HG03280 (cell line): ENCODE measurements around the gene NKX1-2.
A peak's percentile ranks its signal among the peaks of the same experiment; 100 is the strongest.
"Not testable (repeated sequence)": the region's sequence is repeated elsewhere in the genome, so short reads cannot be mapped to it uniquely, and the experiment has no call there.

ENCODE experiments used
- ATAC-seq: cut with Tn5 transposase; IDR thresholded peaks from one replicate; pipeline ENCODE4 v1.9.1; 2021; ENCODE audit warnings: mild to moderate bottlenecking, moderate library complexity; ENCODE audit not compliant: unreplicated experiment

Gene NKX1-2

DNA sequence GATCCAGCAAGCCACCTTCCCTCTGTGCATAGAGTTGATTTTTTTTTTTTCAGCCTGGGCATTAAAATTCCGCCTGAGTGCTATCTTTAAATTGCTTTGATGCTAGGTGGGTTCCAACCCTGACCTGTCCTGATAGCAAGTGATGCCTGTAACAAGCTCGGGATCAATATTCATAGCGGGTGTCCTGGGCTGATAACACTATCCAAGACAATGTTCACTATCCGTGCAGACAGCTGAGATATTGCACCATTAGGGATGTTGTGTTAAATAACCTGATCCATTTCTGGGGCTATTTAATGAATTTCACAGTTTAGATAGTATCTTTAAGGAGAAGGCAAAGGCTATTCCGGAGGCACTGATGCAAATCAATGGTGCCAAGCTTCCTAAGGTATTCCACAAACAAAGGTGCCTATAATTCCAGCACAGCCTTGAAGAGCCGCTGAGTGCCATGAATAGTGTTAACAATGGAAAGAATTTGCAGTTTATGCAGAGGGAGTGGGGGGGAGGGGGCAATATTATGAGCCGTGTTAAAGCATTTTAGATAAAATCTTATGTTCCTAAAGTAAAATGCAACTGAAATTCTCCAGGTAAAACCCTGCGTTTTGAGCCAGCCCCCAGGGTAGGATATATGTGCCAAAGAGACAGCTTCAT, 4.2 kb upstream of the NKX1-2 start:
- ATAC-seq = no peak

DNA sequence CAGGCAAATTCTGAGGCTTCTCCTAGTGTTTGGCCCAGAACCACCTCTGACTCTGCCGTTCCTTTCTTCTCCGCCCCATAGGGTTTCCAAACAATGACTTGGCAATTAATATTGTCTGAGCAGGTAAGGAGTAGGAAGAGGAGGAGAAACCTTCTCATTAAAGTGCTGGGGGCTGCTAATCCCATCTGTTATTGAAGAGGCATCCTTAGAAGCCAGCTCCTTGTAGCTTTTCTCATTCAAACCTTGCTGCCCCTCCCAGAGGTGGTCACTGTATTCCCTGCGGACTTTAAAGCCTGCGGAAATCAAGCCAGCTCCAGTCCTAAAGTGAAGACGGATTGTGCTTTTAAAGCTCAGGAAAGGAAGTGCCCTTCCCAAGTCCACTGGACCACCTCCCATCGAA, 1.4 kb upstream of the NKX1-2 start:
- ATAC-seq = no peak

DNA sequence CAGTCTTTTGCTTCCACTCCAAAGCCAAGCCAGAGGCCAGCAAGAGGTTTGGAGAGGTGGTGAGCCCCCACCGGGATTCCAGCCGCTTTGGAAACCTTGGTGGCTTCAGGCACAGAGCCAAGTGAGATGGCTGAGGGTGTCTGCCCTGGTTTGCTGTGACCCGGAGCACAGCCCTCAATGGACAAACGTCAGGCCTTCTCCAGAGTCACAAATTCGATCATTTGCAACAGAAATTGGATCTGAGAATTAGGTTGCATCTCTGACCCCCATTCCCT, 885 bp upstream of the NKX1-2 start:
- ATAC-seq = no peak

DNA sequence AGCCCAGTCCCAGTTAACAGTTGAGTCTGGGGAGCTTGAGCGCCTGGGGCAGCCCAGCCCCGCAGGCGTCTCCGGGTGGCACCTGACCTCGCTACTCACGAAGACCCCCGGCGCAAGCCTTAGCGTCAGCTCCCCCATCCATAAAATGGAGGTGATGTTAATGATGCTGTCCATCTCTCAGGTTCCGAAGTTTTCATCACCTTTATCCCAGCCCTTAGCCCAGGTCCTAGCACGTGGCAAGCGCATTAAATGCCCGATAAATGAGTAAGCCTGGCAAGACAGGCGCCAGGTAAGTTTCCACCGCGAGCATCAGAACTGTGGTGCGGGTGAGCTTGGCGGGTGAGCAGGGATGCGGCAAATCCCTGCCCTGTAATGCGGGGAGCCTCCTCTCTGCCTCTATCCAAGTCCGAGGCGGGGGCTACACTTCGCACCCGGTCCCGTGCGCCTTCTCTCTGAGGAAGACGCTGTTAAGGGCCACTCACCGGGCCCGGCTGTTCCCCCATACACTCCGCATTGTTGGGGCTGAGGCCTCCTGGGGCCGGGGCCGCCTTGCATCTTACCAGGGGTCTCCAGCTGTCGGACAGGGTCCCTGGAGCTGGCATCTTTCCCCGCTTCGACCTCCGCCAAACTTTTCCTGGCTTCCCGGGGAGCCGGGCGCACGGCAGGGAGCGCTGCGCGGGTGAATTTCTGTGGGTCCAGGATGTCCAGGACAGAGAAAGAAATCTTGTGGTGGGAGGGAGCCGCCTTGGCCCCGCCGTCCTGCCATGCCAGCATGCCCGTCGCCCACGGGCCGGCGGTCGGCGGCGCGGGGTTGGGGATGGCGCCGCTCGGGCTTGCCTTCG, 444 bp downstream of the NKX1-2 start:
- no peak for ATAC-seq

DNA sequence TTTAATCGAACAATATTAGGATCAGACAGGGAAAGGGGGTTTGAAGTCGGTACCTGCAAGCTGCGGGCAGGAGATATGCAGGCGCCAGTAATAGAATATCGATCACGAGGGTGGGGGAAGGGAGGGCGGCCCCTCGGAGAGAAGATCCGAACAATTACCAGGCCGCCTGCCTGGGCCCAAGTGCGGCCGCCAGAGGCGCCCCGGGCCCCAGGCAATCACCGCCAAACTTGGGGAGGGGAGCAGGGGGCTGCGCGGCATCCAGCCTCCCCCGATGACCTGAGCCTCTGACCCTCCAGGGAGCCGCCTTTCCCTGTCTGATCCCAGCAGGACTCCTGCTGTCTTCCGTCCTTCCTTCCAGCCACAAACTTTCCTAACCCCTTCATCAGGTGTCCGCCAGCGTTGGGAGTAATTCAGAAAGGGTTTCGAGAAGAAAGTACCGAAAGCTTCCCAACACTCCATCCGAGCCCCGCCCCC, 1.1 kb downstream of the NKX1-2 start:
- ATAC-seq = no peak

DNA sequence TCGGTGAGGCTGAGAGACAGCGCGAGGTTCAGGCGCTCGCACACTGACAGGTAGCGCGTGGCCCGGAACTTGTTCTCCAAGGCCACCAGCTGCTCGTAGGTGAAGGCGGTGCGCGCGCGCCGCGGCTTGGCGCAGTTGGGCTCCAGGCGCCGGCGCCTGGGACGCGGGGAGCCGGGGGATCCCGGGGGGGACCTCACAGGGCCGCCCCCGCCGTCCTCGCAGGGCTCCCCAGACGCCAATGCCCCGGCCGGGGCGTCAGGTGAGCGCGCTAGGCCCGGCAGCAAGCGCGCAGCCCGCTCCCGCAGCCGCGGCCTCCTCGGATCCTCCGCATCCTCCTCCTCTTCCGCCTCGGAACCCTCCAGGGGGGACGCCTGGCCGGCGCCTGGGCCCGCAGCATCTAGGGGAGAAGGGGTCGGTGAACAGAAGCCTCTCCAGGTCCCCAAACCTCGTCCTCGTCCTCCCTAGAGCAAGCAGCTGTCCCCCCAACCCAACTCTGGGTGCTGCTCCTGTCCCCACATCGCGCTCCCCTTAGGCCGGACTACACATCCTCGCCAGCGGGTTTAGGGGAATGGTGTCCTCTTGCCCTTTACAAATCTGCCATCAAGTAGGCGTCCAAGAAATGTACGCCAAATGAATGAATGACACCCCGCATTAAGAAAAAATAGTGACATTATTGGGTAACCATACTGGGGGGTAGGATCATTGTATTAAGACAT, 1.9 kb downstream of the NKX1-2 start:
- no peak for ATAC-seq

DNA sequence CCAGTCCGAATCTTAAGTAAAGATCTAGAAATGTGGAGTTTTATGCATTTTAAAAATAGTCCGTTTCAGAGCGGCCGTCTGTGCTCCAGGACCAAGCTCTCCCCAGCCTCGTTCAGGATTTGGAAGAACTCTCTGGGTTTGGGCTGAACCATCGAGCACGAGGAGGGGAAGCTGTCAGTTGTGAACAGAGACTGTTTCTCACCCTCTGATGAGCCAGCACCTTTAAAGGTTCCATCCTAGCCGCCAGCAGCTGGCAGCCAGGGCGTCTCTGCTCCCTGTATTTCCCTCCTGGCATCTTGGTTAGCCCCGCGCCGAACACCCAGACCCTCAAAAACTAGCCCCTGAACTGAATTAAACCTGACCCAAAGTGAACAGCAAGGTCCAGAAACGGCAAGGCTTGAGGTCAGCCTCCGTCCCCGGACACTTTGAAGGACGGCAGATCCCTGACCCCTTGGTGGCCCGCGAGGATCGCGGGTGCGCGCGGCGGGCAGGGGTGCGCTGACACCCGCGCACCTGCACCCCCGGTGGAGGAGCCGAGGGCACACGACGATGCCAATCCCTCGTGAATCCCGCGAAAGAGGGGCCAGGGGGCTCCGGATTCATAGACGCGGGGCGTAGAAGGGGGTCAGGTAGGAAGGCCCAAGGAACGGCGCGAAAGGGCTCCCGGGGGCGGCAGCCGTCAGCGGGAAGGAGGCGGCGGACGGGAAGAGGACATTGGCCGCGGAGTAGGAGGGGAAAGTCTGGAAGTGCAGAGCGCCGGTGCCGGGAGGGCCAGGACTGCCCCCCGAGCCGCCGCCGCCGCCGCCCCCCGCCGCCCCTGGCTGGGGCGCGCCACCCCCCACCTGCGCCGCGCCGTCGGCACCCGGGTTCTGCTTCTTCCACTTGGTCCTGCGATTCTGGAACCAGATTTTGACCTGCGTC, 2.7 kb downstream of the NKX1-2 start:
- no peak for ATAC-seq

DNA sequence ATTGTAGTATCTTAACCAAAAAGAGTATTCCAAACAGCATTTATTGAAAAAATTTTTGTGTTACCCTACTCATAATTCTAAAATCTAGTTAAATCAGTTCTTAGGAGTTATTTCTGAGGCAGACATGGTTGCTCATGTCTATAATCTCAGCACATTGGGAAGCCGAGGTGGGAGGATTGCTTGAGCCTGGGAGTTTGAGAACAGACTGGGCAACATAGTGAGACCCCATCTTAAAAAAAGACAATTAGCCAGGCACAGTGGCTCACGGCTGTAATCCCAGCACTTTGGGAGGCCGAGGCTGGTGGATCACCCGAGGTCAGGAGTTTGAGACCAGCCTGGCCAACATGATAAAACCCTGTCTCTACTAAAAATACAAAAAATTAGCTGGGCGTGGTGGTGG, 8.1 kb downstream of the NKX1-2 start:
- ATAC-seq = not testable (repeated sequence)

DNA sequence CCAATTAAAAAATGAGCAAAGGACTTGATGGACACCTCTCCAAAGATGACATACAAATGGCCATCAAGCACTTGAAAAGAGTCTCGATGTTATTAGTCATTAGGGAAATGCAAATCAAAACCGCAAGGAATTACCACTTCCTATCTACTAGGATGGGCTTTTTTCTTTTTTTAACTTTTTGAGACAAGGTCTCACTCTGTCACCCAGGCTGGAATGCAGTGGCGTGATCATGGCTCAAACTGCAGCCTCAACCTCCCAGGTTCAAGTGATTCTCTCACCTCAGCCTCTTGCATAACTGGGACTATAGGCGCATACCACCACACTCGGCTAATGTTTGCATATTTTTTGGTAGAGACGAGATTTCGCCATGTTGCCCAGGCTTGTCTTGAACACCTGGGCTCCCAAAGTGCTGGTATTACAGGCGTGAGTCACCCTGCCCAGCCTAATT, 13.6 kb downstream of the NKX1-2 start:
- peak; percentile 60 for ATAC-seq

DNA sequence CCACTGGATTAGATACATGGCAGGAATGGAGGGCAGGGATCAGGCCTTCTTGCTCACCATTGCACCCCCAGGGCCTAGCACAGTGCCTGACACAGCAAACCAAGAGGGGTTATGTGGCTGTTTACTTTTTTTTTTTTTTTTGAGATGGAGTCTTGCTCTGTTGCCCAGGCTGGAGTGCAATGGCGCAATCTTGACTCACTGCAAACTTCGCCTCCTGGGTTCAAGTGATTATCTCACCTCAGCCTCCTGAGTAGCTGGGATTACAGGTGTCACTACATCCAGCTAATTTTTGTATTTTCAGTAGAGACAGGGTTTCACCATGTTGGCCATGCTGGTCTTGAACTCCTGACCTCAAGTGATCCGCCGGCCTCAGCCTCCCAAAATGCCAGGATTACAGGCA, 14.2 kb downstream of the NKX1-2 start:
- not testable (repeated sequence) for ATAC-seq

DNA sequence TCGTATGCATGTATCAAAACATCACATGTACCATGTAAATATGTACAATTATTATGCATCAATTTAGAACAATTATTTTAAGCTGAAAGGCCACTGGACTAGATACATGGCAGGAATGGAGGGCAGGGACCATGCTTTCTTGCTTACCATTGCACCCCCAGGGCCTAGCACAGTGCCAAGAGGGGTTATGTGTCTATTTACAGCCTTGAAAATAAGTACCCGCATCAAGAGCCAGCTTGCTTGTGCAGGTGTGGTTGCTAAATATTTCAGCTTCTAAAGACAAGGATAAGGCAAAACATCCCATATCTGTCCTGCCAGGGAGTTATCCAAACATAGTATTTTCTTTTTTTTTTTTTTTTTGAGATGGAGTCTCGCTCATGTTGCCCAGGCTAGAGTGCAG, 16.4 kb downstream of the NKX1-2 start:
- ATAC-seq = no peak

DNA sequence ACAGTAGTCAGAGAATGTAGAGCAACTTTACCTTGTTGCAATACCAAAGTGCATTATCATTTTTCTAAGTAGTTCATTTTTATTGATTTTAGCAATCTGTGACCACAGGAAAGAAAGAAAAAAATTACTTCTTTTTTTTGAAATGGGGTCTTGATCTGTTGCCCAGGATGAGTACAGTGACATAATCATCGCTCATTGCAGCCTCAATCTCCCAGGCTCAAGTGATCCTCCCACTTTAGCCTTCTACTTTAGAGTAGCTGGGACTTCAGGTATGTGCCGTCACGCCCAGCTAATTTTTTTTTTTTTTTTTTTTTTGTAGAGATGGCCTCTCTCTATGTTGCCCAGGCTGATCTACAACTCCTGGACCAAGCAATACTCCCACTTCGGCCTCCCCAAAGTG, 19.8 kb downstream of the NKX1-2 start:
- no peak for ATAC-seq

DNA sequence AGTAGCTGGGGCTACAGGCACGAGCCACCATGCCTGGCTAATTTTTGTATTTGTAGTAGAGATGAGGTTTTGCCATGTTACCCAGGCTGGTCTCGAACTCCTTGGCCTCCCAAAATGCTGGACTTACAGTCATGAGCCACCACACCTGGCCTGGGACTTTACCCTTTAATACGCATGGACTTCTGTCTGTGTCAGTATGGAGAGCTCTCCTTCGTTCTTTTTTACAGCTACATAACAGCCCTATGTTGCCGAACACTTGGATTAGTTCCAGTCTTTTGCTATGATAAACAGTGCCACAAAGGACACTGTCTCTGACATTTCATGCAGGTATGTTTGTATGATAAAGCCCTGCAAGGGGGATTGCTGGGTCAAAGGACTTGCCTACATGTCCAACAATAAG, 20.3 kb downstream of the NKX1-2 start:
- no peak for ATAC-seq

DNA sequence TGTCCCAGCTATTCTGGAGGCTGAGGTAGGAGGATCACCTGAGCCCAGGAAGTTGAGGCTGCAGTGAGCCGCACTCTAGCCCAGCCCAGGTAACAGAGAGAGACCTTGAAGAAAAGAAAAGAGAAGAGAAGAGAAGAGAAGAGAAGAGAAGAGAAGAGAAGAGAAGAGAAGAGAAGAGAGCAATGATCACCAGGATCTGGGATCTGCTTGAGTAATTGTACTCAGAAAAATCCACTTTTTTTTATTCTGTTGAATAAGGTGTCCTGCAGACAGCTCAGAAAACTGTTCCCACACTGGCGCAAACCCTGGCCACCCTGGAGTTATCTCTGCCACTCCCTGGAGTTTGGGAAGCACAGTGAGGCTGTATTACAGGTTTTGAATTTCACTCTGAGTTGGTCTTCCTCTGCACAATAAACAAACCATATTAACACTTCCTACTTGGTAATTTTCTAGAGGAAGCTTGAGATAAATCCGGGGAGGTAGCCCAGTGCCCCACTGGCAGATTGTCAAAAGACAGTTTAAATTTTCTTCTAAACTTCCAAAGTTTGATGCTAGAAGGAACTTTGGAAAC, 21.5 kb downstream of the NKX1-2 start:
- no peak for ATAC-seq

DNA sequence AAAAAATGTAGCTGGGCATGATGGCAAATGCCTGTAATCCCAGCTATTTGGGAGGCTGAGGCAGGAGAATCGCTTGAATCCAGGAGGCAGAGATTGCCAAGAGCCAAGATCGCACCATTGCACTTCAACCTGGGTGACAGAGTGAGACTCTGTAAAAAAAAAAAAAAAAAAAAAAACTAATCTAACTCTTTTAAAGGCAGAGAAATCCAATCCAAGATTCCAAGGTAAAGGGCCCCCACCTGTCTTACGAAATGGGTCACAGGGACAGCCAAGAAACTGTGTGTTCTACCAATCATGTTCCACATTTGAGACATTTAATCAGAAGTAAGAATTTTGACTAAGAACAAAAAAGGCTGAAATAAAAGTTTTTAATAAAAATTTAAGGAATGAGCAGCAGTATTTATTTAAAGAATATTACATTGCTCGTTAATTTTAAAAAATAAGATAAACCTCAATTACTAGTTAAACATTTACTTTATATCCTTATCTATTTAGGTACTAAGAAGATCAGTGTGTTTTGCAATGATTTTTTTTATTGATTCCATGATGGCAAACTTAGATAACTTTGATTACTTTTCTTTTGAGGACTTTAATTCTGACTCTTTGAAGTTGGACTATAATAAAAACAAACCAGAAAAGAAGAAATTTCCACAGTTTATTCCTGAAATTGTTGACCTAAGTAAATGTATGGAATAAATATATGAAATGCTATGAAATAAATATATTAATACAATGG, 24.4 kb downstream of the NKX1-2 start:
- ATAC-seq = no peak

DNA sequence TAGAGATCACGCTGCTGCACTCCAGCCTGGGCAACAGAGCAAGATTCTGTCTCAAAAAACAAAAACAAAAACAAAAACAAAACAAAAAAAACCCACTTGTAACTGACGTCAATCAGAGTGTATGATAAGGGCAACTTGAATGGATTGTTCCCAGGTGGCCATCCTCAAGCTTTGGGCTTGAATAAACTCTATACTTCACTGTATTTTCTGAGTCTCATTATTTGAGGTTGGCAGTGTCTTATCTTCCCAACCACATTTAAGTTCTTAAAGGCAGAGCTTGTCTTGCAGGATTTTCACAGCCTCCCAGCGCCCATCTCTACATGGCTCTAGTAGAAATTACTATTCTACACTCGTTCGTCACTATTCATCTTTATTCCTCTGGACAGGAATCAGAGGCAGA, 26.0 kb downstream of the NKX1-2 start:
- no peak for ATAC-seq

DNA sequence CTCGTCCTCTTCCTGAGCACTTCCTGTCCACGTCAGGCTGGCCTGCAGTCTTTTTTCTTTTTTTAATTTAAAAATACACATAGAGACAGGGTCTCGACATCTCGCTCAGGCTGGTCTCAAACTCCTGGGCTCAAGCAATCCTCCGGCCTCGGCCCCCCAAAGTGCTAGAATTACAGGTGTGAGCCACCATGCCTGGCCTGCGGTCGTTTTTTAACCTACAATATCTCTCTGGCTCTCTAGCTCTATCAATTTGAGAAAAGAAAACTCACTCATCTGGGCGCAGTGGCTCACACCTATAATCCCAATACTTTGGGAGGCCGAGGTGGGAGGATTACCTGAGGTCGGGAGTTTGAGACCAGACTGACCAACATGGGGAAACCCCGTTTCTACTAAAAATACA, 27.1 kb downstream of the NKX1-2 start:
- ATAC-seq = no peak

DNA sequence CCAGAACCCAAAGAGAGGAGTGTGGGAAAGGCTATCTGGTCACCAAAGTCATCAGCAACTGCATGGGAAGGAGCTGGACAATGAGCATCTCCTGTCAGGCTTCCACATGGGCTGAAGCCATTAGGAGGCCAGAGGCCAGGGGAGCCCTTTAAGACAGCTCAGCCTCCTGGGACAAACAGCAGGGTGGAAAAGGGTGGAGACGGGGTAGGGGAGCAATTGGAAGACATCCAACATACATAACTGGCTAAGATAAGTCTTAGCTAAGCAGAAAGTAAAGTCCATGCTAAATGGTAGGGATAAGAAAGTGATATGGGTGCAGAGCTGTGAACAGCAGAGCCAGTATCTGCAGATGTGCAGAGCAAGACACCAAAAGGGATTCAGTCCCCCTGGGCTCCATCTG, 29.6 kb downstream of the NKX1-2 start:
- no peak for ATAC-seq

DNA sequence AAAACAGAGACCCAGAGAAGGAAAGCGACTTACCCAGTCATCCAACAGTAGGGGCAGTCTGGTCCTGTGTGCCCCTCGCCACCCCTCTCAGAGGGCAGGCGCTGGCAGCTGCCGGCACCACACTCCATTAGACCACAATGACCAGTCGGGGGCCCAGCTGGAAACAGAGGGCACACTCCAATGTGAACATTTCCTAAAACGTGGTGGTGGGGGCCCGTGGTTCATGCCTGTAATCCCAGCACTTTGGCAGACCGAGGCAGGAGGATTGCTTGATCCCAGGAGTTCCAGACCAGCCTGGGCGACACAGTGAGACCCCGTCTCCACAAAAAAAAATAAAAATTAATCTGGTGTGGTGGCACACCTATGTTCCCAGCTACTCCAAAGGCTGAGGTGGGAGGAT, 30.2 kb downstream of the NKX1-2 start:
- ATAC-seq = no peak
